ELF-1 (cell line): Measurements from ENCODE around the gene SFT2D2.
A peak's percentile ranks its signal among the peaks of the same experiment; 100 is the strongest.
"Not testable (repeated sequence)": the region's sequence is repeated elsewhere in the genome, so short reads cannot be mapped to it uniquely, and the experiment has no call there.

Experiments used
- DNase-seq: peaks from one replicate; pipeline ENCODE4 v3.0.0-alpha.2; 2016; ENCODE audit warnings: low read depth, low spot score

SFT2D2 gene

GRCh38 chr1:168225476-168226190, at the start of gene SFT2D2:
TSS of gene SFT2D2 (plus strand) at chr1:168226004. CDS start at chr1:168226080, 76 bp downstream.
- DNase-seq = peak; percentile 84

- no peak for DNase-seq
These were observed 47.6 kb upstream of the SFT2D2 start for GRCh38 chr1:168178227-168178637.

- DNase-seq = peak; percentile 100
These were observed 47.0 kb upstream of the SFT2D2 start, which contains the start of gene TIPRL for GRCh38 chr1:168178638-168179437. TSS of gene TIPRL (plus strand) at chr1:168178962. CDS start at chr1:168179078, 116 bp downstream.

DNA sequence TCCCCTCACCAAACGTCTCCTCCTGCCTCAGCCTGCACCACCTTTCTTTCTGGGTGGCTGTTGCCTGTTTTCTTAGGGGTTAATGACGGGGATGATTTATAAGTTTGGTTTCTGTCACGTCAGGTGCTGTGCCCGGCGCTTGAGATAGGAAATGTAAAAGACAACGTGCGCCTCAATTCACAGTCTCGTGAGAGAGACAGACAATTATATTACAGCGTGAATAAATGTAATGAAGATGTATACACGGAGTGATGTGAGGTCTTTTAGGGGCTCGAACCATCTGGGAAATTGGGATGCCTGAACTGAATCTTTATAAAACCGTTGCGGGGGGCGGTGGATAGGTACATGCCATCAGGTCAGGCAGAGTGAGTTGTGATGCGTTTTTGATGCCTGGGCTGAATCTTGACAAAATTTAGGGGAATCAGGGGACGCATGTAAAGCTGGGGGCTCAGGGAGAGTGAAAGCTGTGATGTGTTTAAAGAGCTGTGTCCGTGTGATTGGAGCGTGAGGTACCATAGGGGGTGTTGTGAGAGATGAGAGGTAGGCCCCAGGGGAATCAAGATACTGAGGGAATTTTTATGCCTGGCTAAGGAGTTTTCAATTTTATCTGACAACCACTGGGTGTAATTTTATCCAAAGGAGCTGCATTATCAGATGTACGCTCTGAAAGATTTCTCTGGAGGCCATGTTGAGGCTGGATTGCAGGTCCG, 46.2 kb upstream of the SFT2D2 start:
- DNase-seq = peak; percentile 16

GRCh38 chr1:168180148-168180524, 45.7 kb upstream of the SFT2D2 start:
- no peak for DNase-seq

- DNase-seq = not testable (repeated sequence)
These were observed 44.6 kb upstream of the SFT2D2 start for GRCh38 chr1:168181063-168181720.

DNA sequence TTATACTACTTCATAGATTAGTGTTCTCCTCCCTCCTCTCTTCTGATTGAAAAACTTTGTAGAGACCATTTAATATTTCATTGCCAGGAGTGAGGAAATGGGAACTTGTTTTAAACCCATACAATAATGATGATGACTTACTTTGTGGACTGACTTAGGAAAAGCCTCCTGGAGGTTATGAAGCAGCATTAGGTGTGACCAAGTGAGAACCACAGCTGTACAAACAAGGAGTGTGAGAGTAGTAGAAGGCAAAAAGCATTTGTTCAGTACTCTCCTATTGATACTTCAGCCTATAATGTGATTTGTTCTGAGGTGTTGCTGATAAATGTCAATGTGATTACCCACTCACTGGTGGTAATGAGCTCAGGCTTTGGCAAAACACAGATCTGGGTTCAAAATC, 38.6 kb upstream of the SFT2D2 start:
- DNase-seq = no peak

- no peak for DNase-seq
These were observed 35.4 kb upstream of the SFT2D2 start for GRCh38 chr1:168190403-168190802.

DNA sequence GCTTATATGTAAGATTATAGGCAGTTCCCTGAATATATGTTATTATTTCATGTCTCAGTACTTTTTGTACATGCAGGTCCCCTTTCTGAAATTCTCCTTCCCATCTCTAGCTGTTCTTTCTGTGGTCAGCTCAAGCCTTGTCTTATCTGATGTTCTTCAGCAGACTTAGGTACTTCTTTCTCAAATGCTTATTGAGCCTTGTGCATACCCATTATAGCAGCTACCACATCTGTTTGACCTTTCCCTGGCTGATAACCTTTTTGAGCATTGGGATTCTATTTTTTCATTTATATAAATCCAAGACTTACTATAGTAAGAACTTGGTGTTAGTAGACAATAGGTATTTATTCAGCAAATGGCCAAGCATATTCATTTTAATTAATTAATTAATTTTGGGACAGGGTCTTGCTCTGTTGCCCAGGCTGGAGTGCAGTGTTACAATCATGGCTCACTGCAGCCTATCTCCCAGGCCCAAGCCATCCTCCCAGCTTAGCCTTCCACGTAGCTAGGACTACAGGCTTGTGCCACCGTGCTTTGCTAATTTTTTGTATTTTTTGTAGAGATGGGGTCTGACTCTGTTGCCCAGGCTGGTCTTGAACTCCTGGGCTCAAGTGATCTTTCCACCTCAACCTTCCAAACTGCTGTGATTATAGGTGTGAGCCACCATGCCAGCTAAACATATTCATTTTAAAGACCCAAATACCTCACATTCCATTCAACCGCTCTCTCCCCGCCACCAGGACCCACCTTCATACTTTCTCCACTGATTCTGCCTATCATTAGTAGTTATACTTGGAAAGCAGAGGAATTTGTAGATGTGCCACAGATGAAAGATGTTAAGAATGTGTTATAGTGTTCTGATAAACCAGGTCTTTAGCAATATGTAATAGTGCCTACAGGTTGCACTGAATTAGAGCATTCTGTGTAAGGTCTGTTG, 30.3 kb upstream of the SFT2D2 start:
- DNase-seq = no peak

DNA sequence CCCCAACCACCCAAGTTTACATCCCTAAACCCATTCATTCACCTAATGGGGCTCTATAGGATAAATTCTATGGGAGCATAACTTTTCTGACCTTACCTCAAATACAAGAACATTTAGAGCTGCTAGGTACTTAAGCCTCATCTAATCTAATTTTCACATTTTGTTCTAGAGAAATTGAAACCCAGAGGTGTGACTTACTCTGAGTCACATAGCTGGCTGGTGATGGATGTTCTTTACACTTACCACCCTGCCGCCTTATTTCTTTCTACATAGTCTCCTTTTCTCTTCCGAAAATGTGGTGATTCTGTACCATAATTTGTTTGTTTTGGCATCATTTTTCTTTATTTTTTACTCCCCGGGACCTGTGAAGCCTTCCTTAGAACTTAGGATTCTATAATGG, 26.7 kb upstream of the SFT2D2 start:
- DNase-seq = no peak

DNA sequence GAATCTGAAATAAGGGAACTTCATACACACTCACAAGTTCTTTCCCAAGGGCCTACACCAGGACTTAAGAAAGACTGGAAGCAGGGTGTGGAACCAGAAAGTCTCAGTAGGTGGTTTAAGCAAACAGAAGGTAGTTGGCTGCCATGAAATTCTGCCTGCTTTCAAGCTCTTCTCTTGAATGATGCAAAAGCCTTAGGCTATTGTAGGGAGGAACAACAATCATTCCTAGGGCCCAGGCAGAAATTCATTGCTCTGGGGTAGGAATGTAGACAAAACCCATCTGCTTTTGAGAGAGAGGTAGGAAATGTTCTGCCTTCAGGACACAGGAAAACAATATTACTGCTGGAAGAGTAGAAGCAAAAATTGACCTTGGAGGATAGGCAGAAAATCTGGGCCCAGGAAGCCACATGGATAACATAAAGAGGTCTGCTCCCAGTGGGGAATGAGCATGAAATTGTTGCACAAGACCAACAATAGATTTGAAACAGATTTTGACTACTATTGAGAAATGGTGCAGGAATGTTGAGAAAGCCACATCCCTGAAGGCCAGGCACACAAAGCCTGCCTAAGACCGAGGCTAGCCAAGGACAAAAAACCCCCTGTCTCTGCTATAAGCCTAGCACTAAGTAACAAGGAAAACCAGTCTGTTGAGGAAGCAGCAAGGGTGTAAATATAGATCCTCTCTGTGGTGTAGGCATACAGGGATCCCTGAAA, 22.7 kb upstream of the SFT2D2 start:
- peak; percentile 83 for DNase-seq

DNA sequence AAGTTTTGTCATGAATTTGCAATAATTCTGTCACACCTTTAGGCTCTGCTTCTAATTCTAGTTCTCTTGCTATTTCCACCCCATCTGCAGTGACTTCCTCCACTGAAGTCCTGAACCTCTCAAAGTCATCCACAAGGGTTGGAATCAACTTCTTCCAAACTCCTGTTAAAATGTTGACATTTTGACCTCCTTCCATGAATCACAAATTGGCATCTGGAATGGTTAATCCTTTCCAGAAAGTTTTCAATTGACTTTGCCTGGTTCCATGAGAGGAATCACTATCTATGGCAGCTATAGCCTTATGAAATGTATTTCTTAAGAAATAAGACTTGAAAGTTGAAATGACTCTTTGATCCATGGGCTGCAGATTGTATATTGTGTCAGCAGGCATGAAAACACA, 19.7 kb upstream of the SFT2D2 start:
- DNase-seq = no peak

GRCh38 chr1:168207673-168208072, 18.1 kb upstream of the SFT2D2 start:
- not testable (repeated sequence) for DNase-seq

DNA sequence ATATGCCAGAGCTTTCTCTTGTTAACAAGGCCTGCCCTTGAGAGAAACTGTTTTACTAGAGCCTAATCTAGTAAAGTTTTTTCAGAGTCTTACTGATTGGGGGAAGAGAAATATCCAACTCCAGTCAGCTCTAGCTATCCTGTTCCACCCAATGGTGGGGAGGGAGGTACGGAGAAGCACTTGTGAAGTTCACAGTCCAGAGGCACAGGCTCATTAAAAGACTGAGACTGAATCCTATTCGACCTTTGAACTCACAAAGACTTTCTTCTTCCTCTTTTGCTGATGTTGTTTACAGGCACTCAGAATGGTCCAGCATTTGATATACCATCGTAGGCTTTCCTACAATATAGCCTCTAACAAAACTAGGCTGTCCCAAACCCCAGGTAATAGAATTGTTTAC, 15.5 kb upstream of the SFT2D2 start:
- no peak for DNase-seq

GRCh38 chr1:168213349-168213748, 12.5 kb upstream of the SFT2D2 start:
- no peak for DNase-seq

DNA sequence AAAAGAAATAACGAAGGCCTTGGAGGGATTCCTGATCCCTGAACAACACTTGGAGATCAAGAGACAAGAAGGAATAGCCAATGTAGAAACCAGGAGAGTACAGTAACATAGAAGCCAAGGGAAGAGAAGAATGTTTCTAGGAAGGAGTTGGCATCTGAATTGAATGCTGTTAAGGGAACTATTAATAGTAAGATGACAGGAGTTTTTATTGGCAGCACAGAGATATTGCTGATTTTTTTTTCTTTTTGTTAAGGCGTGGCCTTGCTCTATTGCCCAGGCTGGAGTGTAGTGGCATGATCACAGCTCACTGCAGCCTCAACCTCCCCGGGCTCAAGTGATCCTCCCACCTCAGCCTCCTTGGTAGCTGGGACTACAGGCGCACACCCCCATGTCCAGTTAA, 9.6 kb upstream of the SFT2D2 start:
- no peak for DNase-seq

GRCh38 chr1:168217664-168218063, 8.1 kb upstream of the SFT2D2 start:
- DNase-seq = no peak

DNA sequence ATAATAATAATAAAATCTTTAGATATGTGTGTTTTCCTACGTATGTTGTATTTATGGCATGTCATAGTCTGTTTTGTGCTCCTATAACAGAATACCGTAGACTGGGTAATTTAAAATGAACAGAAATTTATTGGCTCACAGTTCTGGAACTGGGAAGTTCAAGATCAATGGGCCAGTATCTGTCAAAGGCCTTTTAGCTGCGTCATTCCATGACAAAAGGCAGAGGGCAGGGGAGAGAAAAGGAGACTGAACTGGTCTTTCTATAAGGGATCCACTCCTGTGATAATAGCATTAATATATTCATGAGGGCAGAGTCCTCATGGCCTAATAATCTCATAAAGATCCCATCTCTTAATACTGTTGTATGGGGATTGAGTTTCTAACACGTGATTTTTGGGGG, 7.1 kb upstream of the SFT2D2 start:
- no peak for DNase-seq

- DNase-seq = no peak
These were observed 5.3 kb upstream of the SFT2D2 start for GRCh38 chr1:168220470-168220871.

GRCh38 chr1:168221275-168221674, 4.5 kb upstream of the SFT2D2 start:
- no peak for DNase-seq
